Stimulated activated memory B cell treated with anti-CD40 and anti-IgM and Interleukin-4, amounts not matched to agents 10 μg/mL and 1 μg/mL and 100 μg/mL, for 72 hours (primary cell): ENCODE measurements around the gene C6orf89.

ENCODE experiments used
- ATAC-seq: fragments of 150-1000 bp; cut with Tn5 transposase; 2 replicates; pipeline ENCODE4 v1.10.0; 2021
- H3K27ac Mint-ChIP-seq: one replicate; pipeline ENCODE4 v1.8.0; 2022; ENCODE audit warnings: mild to moderate bottlenecking, mixed read lengths
- H3K27me3 Mint-ChIP-seq: one replicate; pipeline ENCODE4 v1.8.0; 2022; ENCODE audit warnings: mixed read lengths
- H3K36me3 Mint-ChIP-seq: one replicate; pipeline ENCODE4 v1.8.0; 2022; ENCODE audit warnings: mixed read lengths
- H3K4me1 Mint-ChIP-seq: one replicate; pipeline ENCODE4 v1.8.0; 2022; ENCODE audit warnings: mixed read lengths
- H3K4me3 Mint-ChIP-seq: one replicate; pipeline ENCODE4 v1.8.0; 2022; ENCODE audit warnings: mild to moderate bottlenecking, moderate library complexity, mixed read lengths
- H3K9me3 Mint-ChIP-seq: one replicate; pipeline ENCODE4 v1.8.0; 2022; ENCODE audit warnings: mixed read lengths

The C6orf89 gene

GRCh38 chr6:36969240-36969691 is 83.5 kb downstream of the C6orf89 start:
- Mint-ChIP-seq H3K36me3 (peaks cover 42% of the 10 kb centered on the region), H3K27me3 (no peaks in the 10 kb centered on the region), H3K9me3 (no peaks in the 10 kb centered on the region), H3K4me3 (no peak overlapping the region), H3K27ac (no peak overlapping the region), H3K4me1 (peaks cover 8% of the 10 kb centered on the region)
- ATAC-seq: no peak

- no peak for ATAC-seq
- H3K4me1 Mint-ChIP-seq: no peaks in the 10 kb centered on the region
- peaks cover 45% of the 10 kb centered on the region for H3K36me3 Mint-ChIP-seq
- no peaks in the 10 kb centered on the region for H3K27me3 Mint-ChIP-seq
- no peak overlapping the region for H3K27ac Mint-ChIP-seq
- H3K4me3 Mint-ChIP-seq: no peak overlapping the region
- no peaks in the 10 kb centered on the region for H3K9me3 Mint-ChIP-seq
Measured at GRCh38 chr6:36969988-36970891, 84.5 kb downstream of the C6orf89 start.

- H3K27me3 Mint-ChIP-seq: no peaks in the 10 kb centered on the region
Measured at GRCh38 chr6:36970892-36971842, 85.4 kb downstream of the C6orf89 start.

GRCh38 chr6:36971921-36972673 is 86.3 kb downstream of the C6orf89 start:
- no peaks in the 10 kb centered on the region for H3K4me1 Mint-ChIP-seq
- ATAC-seq: no peak
- H3K36me3 Mint-ChIP-seq: peaks cover 61% of the 10 kb centered on the region
- no peak overlapping the region for H3K27ac Mint-ChIP-seq
- H3K4me3 Mint-ChIP-seq: no peak overlapping the region
- no peaks in the 10 kb centered on the region for H3K27me3 Mint-ChIP-seq
- no peaks in the 10 kb centered on the region for H3K9me3 Mint-ChIP-seq

More at GRCh38 chr6:36970892-36971842, 85.4 kb downstream of the C6orf89 start:
- Mint-ChIP-seq H3K27ac (no peak overlapping the region), H3K4me3 (no peak overlapping the region), H3K9me3 (no peaks in the 10 kb centered on the region), H3K36me3 (peaks cover 54% of the 10 kb centered on the region), H3K4me1 (no peaks in the 10 kb centered on the region)
- no peak for ATAC-seq

GRCh38 chr6:36973190-36973589 is 87.4 kb downstream of the C6orf89 start:
- H3K36me3 Mint-ChIP-seq: peaks cover 68% of the 10 kb centered on the region
- H3K9me3 Mint-ChIP-seq: no peaks in the 10 kb centered on the region
- H3K27me3 Mint-ChIP-seq: no peaks in the 10 kb centered on the region
- H3K27ac Mint-ChIP-seq: no peak overlapping the region
- ATAC-seq: no peak
- peaks cover 10% of the 10 kb centered on the region for H3K4me1 Mint-ChIP-seq
- no peak overlapping the region for H3K4me3 Mint-ChIP-seq

- Mint-ChIP-seq H3K27me3 (no peaks in the 10 kb centered on the region), H3K4me1 (peaks cover 10% of the 10 kb centered on the region), H3K4me3 (no peak overlapping the region), H3K27ac (no peak overlapping the region), H3K36me3 (peaks cover 66% of the 10 kb centered on the region), H3K9me3 (no peaks in the 10 kb centered on the region)
- ATAC-seq: no peak
Measured at GRCh38 chr6:36973647-36974046, 87.9 kb downstream of the C6orf89 start.

GRCh38 chr6:36975231-36976006 is 89.7 kb downstream of the C6orf89 start:
- no peaks in the 10 kb centered on the region for H3K9me3 Mint-ChIP-seq
- H3K4me1 Mint-ChIP-seq: peaks cover 24% of the 10 kb centered on the region
- peaks cover 54% of the 10 kb centered on the region for H3K36me3 Mint-ChIP-seq
- no peak overlapping the region for H3K27ac Mint-ChIP-seq
- ATAC-seq: no peak
- H3K27me3 Mint-ChIP-seq: no peaks in the 10 kb centered on the region
- no peak overlapping the region for H3K4me3 Mint-ChIP-seq

- Mint-ChIP-seq H3K27ac (no peak overlapping the region), H3K36me3 (peaks cover 50% of the 10 kb centered on the region)
- ATAC-seq: no peak
Measured at GRCh38 chr6:36976007-36976264, 90.2 kb downstream of the C6orf89 start.

GRCh38 chr6:36976509-36976908 is 90.8 kb downstream of the C6orf89 start:
- H3K4me3 Mint-ChIP-seq: no peak overlapping the region
- H3K27ac Mint-ChIP-seq: no peak overlapping the region
- no peaks in the 10 kb centered on the region for H3K27me3 Mint-ChIP-seq
- H3K36me3 Mint-ChIP-seq: peaks cover 44% of the 10 kb centered on the region
- H3K4me1 Mint-ChIP-seq: peaks cover 35% of the 10 kb centered on the region
- ATAC-seq: no peak
- H3K9me3 Mint-ChIP-seq: no peaks in the 10 kb centered on the region

More at GRCh38 chr6:36976007-36976264, 90.2 kb downstream of the C6orf89 start:
- peaks cover 29% of the 10 kb centered on the region for H3K4me1 Mint-ChIP-seq
- H3K27me3 Mint-ChIP-seq: no peaks in the 10 kb centered on the region
- no peak overlapping the region for H3K4me3 Mint-ChIP-seq
- no peaks in the 10 kb centered on the region for H3K9me3 Mint-ChIP-seq

- H3K4me3 Mint-ChIP-seq: no peak overlapping the region
- H3K4me1 Mint-ChIP-seq: peaks cover 39% of the 10 kb centered on the region
- H3K27me3 Mint-ChIP-seq: no peaks in the 10 kb centered on the region
- peak overlapping the region; percentile 45 for H3K27ac Mint-ChIP-seq
- H3K36me3 Mint-ChIP-seq: peaks cover 44% of the 10 kb centered on the region
- ATAC-seq: no peak
- H3K9me3 Mint-ChIP-seq: no peaks in the 10 kb centered on the region
Measured at GRCh38 chr6:36976931-36977330, 91.2 kb downstream of the C6orf89 start.

GRCh38 chr6:36977470-36977941 is 91.8 kb downstream of the C6orf89 start:
- Mint-ChIP-seq H3K4me3 (no peak overlapping the region), H3K27ac (peak overlapping the region; percentile 45), H3K36me3 (peaks cover 42% of the 10 kb centered on the region), H3K4me1 (peaks cover 43% of the 10 kb centered on the region), H3K9me3 (no peaks in the 10 kb centered on the region), H3K27me3 (no peaks in the 10 kb centered on the region)
- ATAC-seq: peak; percentile 83
